Caco-2 (cell line): ENCODE measurements around the gene ACKR2. TPM values are rescaled to one million over a fixed set of nuclear protein-coding genes. Genes with fewer than 3 reads are reported as not detected.

Experiments used
- BruUV-seq: library from RNA; stranded (reverse); fragments of 400-500 nt; replicated peaks from 2 replicates; lab custom pipeline; 2021; lab: Mats Ljungman, UMichigan
- CTCF ChIA-PET: fragments of 300-600 bp; sonication (Branson Sonifier 250); formaldehyde crosslinking; loops from one replicate; lab custom pipeline; 2022; ENCODE audit warnings: antibody characterized with exemption; lab: Charles Lee
- POLR2A ChIA-PET: fragments of 300-600 bp; sonication (Branson Sonifier 250); formaldehyde crosslinking; loops from one replicate; lab custom pipeline; 2022; ENCODE audit warnings: antibody characterized with exemption; lab: Charles Lee
- DNase-seq, 2 experiments: peaks; one replicate each; pipeline versions ENCODE4 v3.0.0 to v3.0.0-alpha.2; 2020 to 2022
- H3K27me3 ChIP-seq: replicated peaks from 2 replicates; pipeline ENCODE4 v1.6.0; 2011; ENCODE audit warnings: low read length; ENCODE audit not compliant: control insufficient read depth, insufficient read depth
- H3K36me3 ChIP-seq: 2 replicates; pipeline ENCODE4 v1.5.1; 2011; ENCODE audit warnings: low read length; ENCODE audit not compliant: control insufficient read depth, insufficient read depth
- H3K4me1 ChIP-seq: fragments of 250-450 bp; sonication (Bioruptor Pico); 2 replicates; pipeline ENCODE4 v1.5.1; 2020; ENCODE audit warnings: mild to moderate bottlenecking
- H3K4me3 ChIP-seq: 2 replicates; pipeline ENCODE4 v1.5.1; 2011; ENCODE audit warnings: low read depth, mild to moderate bottlenecking, control low read depth, low read length
- H3K9me3 ChIP-seq: fragments of 250-450 bp; sonication (Bioruptor Pico); 2 replicates; pipeline ENCODE4 v1.5.1; 2020; ENCODE audit warnings: mild to moderate bottlenecking, moderate library complexity
- H3K27ac Mint-ChIP-seq: one replicate; pipeline ENCODE4 v1.8.0; 2022; ENCODE audit warnings: mixed read lengths; ENCODE audit not compliant: unreplicated experiment
- H3K27me3 Mint-ChIP-seq: one replicate; pipeline ENCODE4 v1.8.0; 2022; ENCODE audit warnings: mixed read lengths; ENCODE audit not compliant: insufficient read depth, unreplicated experiment
- H3K36me3 Mint-ChIP-seq: one replicate; pipeline ENCODE4 v1.8.0; 2022; ENCODE audit warnings: mild to moderate bottlenecking, mixed read lengths; ENCODE audit not compliant: insufficient read depth, unreplicated experiment
- H3K4me1 Mint-ChIP-seq: one replicate; pipeline ENCODE4 v1.8.0; 2022; ENCODE audit warnings: low read depth, mixed read lengths; ENCODE audit not compliant: unreplicated experiment
- H3K4me3 Mint-ChIP-seq: one replicate; pipeline ENCODE4 v1.8.0; 2022; ENCODE audit warnings: mild to moderate bottlenecking, moderate library complexity, mixed read lengths; ENCODE audit not compliant: unreplicated experiment
- H3K9me3 Mint-ChIP-seq: one replicate; pipeline ENCODE4 v1.8.0; 2022; ENCODE audit warnings: mixed read lengths; ENCODE audit not compliant: unreplicated experiment
- CTCF ChIP-seq, 2 experiments: fragments of 200-600 bp in 1 of 2; IDR thresholded peaks; 1 replicate in 1 of 2; 2 replicates in 1 of 2; pipeline versions ENCODE4 v1.5.1 to v1.8.0; 2011 to 2022; ENCODE audit warnings: antibody characterized with exemption in 1 of 2, control low read depth in 1 of 2, inconsistent platforms in 1 of 2, low read depth in 1 of 2, low read length in 1 of 2, mild to moderate bottlenecking in 1 of 2, moderate library complexity in 1 of 2; ENCODE audit not compliant: insufficient read depth in 1 of 2, severe bottlenecking in 1 of 2, unreplicated experiment in 1 of 2
- intact Hi-C: fragments of 100-400 bp; cut with micrococcal nuclease; formaldehyde crosslinking; loops from one replicate; pipeline ENCODE4 v1.10.0; 2022; ENCODE audit not compliant: unreplicated experiment
- total RNA-seq: library from RNA; stranded (reverse); gene quantifications from 2 replicates; pipeline ENCODE4 v1.2.3, GENCODE V29; 2022

ACKR2 gene
- total RNA-seq, 1 experiment from 2014 or later = 3.5 TPM

GRCh38 chr3:42868841-42869240 lies 59.6 kb downstream of the ACKR2 start:
- intact Hi-C loops = no loop called here
- no peaks in the 10 kb centered on the region for H3K36me3 Mint-ChIP-seq
- Histone ChIP-seq H3K27me3 (no peaks in the 10 kb centered on the region), H3K36me3 (no peaks in the 10 kb centered on the region), H3K9me3 (no peaks in the 10 kb centered on the region), H3K4me3 (no peak overlapping the region), H3K4me1 (no peaks in the 10 kb centered on the region)
- no peak overlapping the region for H3K27ac Mint-ChIP-seq
- H3K4me1 Mint-ChIP-seq = no peaks in the 10 kb centered on the region
- TF ChIP-seq CTCF (IDR thresholded peaks at IDR 0.05; ENCODE audit: insufficient read depth in 1 of 2, low read depth in 1 of 2, low read length in 1 of 2, severe bottlenecking in 1 of 2, unreplicated experiment in 1 of 2) = no peak
- POLR2A ChIA-PET = no interaction called here
- no peak for DNase-seq
- CTCF ChIA-PET = no interaction called here
- H3K27me3 Mint-ChIP-seq = peaks cover 4% of the 10 kb centered on the region
- no peak overlapping the region for H3K4me3 Mint-ChIP-seq
- no TSS peak for BruUV-seq
- no peaks in the 10 kb centered on the region for H3K9me3 Mint-ChIP-seq

GRCh38 chr3:42871592-42872196 lies 62.4 kb downstream of the ACKR2 start:
- Histone ChIP-seq H3K27me3 (no peaks in the 10 kb centered on the region), H3K9me3 (no peaks in the 10 kb centered on the region), H3K4me1 (no peaks in the 10 kb centered on the region), H3K4me3 (no peak overlapping the region), H3K36me3 (no peaks in the 10 kb centered on the region)
- no peaks in the 10 kb centered on the region for H3K4me1 Mint-ChIP-seq
- H3K4me3 Mint-ChIP-seq = no peak overlapping the region
- no peaks in the 10 kb centered on the region for H3K36me3 Mint-ChIP-seq
- ChIA-PET CTCF (interaction anchor here (1.3 kb wide), 1 partner anchor 10 kb away, joined by 4 read pairs; no protein-coding TSS in a partner anchor), POLR2A (no interaction called here)
- DNase-seq = no peak
- BruUV-seq = no TSS peak
- no peak for TF ChIP-seq CTCF (IDR thresholded peaks at IDR 0.05; ENCODE audit: insufficient read depth in 1 of 2, low read depth in 1 of 2, low read length in 1 of 2, severe bottlenecking in 1 of 2, unreplicated experiment in 1 of 2)
- peaks cover 4% of the 10 kb centered on the region for H3K27me3 Mint-ChIP-seq
- no peak overlapping the region for H3K27ac Mint-ChIP-seq
- intact Hi-C loops = no loop called here
- no peaks in the 10 kb centered on the region for H3K9me3 Mint-ChIP-seq

- H3K4me1 Mint-ChIP-seq = no peaks in the 10 kb centered on the region
- peaks cover 4% of the 10 kb centered on the region for H3K27me3 Mint-ChIP-seq
- H3K36me3 ChIP-seq = no peaks in the 10 kb centered on the region
- H3K9me3 Mint-ChIP-seq = no peaks in the 10 kb centered on the region
- H3K4me1 ChIP-seq = no peaks in the 10 kb centered on the region
- no peaks in the 10 kb centered on the region for H3K27me3 ChIP-seq
- H3K4me3 Mint-ChIP-seq = no peak overlapping the region
- ChIA-PET CTCF (interaction anchor here (1.3 kb wide), 1 partner anchor 9 kb away, joined by 4 read pairs; no protein-coding TSS in a partner anchor), POLR2A (no interaction called here)
- no peak overlapping the region for H3K27ac Mint-ChIP-seq
- DNase-seq = no peak
- H3K36me3 Mint-ChIP-seq = no peaks in the 10 kb centered on the region
- no peak for TF ChIP-seq CTCF (IDR thresholded peaks at IDR 0.05; ENCODE audit: insufficient read depth in 1 of 2, low read depth in 1 of 2, low read length in 1 of 2, severe bottlenecking in 1 of 2, unreplicated experiment in 1 of 2)
- BruUV-seq = no TSS peak
- intact Hi-C loops = no loop called here
- no peaks in the 10 kb centered on the region for H3K9me3 ChIP-seq
- no peak overlapping the region for H3K4me3 ChIP-seq
Measured at GRCh38 chr3:42872718-42873117, 63.5 kb downstream of the ACKR2 start.
